ENCODE data around the gene UBALD2. TPM values are rescaled to one million over a fixed set of nuclear protein-coding genes. Genes with fewer than 3 reads are reported as not detected.
A peak's percentile ranks its signal among the peaks of the same experiment; 100 is the strongest.

UBALD2 gene
- total and polyA plus RNA-seq, 2 of the 13 experiments (the other 11 are each of a cell fraction or from before 2014, with no cell fraction given) = 3.3 to 89.7 TPM

DNA sequence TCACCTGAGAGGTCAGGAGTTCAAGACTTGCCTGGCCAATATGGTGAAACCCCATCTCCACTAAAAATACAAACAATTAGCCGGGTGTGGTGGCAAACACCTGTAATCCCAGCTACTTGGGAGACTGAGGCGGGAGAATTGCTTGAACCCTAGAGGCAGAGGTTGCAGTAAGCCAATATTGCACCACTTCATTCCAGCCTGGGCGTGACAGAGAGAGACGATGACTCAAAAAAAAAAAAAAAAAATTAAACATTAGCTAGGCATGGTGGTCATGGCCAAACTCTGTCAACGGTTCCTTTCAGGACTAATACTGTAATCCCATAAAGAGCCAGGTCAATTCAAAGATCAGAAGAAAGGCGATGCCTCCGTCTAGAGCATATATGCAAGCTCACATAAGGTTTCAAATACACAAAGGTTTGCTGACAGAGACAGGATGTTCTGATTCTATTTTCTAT lies 27.3 kb upstream of the UBALD2 start:
- H3K27me3 ChIP-seq (ENCODE audit: control insufficient read depth in 1 of 2, insufficient read depth in 2 of 2, low read length in 2 of 2) = peaks cover 8 to 36% of the 10 kb centered on the region in 2 experiments; a peak in 4 of 5 replicates
- no peaks in the 10 kb centered on the region for H3K79me2 ChIP-seq (ENCODE audit: insufficient read depth, low read length)
- no TSS peak for BruUV-seq (replicated peaks)
- peak overlapping the region; percentile 35 for H3K4me2 ChIP-seq (ENCODE audit: low read depth, low read length)
- no peak overlapping the region for H3K27ac ChIP-seq (ENCODE audit: extremely low read length, insufficient read depth, low read length)
- no peaks in the 10 kb centered on the region for H4K20me1 ChIP-seq (ENCODE audit: insufficient read depth, low read length)
- no peak overlapping the region; a peak in 1 of 6 replicates for H3K4me3 ChIP-seq (replicated peaks in 1 of 3; ENCODE audit: insufficient read depth in 1 of 3, low read depth in 2 of 3, low read length in 3 of 3)
- POLR2A ChIA-PET = interaction anchor here (0.6 to 2.7 kb wide), 9 partner anchors 9 to 458 kb away, joined by 3 to 32 read pairs (median 6); partner anchors contain the start of genes EXOC7 and UBALD2
- peak; percentile 73 for ATAC-seq
- no peak overlapping the region for H3K9ac ChIP-seq (ENCODE audit: insufficient read depth, low read depth, low read length)
- H3K9me3 ChIP-seq (ENCODE audit: low read length) = no peaks in the 10 kb centered on the region
- peak; percentile 95 for FAIRE-seq
- H3K36me3 ChIP-seq (replicated peaks in 1 of 2; ENCODE audit: control insufficient read depth in 1 of 2, insufficient read depth in 2 of 2, low read length in 2 of 2) = no peaks in the 10 kb centered on the region
- no peak overlapping the region for H2AFZ ChIP-seq (ENCODE audit: low read length)
- under 1% methylated on average over 7 of the region's 7 CpGs for WGBS (ENCODE audit: low lambda C conversion rate)
- intact Hi-C loops (cut with micrococcal nuclease; ENCODE audit: unreplicated experiment) = loop anchor here (1.0 to 2.0 kb wide), 3 partner anchors 17 to 41 kb away; no protein-coding TSS in a partner anchor
- peaks cover 41% of the 10 kb centered on the region for H3K4me1 ChIP-seq (ENCODE audit: insufficient read depth, low read length)
- in situ Hi-C loops (cut with HindIII; ENCODE audit: extremely low pct_ligation_motif_present, low pct_unique_long_range_greater_than_20kb) = no loop called here
- CTCF ChIA-PET (ENCODE audit: low intra/inter-chr PET ratio, low total read pairs) = no interaction called here
- peak; percentile 93 for DNase-seq (ENCODE audit: low spot score)
- TF ChIP-seq TMF1 (CRISPR knock-in tag; IDR thresholded peaks at IDR 0.05; ENCODE audit: low read depth) (no peak), TOPORS (CRISPR knock-in tag; IDR thresholded peaks at IDR 0.05) (no peak), GPN1 (CRISPR knock-in tag; IDR thresholded peaks at IDR 0.05; ENCODE audit: borderline replicate concordance) (no peak), ELF4 (CRISPR knock-in tag; IDR thresholded peaks at IDR 0.05; ENCODE audit: borderline replicate concordance) (no peak), HMG20B (CRISPR knock-in tag; conservative IDR thresholded peaks at IDR 0.05) (peak; percentile 72; the same call in 1 of the 2 replicates), ZSCAN9 (CRISPR knock-in tag; IDR thresholded peaks at IDR 0.05; ENCODE audit: borderline replicate concordance) (no peak), ZSCAN29 (CRISPR knock-in tag; conservative IDR thresholded peaks at IDR 0.05) (no peak), MTF2 (CRISPR knock-in tag; IDR thresholded peaks at IDR 0.05; ENCODE audit: borderline replicate concordance) (no peak), ARID2 (CRISPR knock-in tag; IDR thresholded peaks at IDR 0.05; ENCODE audit: borderline replicate concordance) (peak; percentile 86), MXD4 (CRISPR knock-in tag; IDR thresholded peaks at IDR 0.05) (peak; percentile 56; the same call in 1 of the 2 replicates), ZBTB38 (CRISPR knock-in tag; IDR thresholded peaks at IDR 0.05) (no peak), CENPT (CRISPR knock-in tag; IDR thresholded peaks at IDR 0.05; ENCODE audit: low read depth) (no peak), NFRKB (IDR thresholded peaks at IDR 0.05) (no peak), RBAK (CRISPR knock-in tag; IDR thresholded peaks at IDR 0.05) (no peak), ARID3A (IDR thresholded peaks at IDR 0.05; ENCODE audit: low read depth, low read length) (peak; percentile 92), AKAP8 (CRISPR knock-in tag; IDR thresholded peaks at IDR 0.05) (no peak), ZIK1 (CRISPR knock-in tag; IDR thresholded peaks at IDR 0.05; ENCODE audit: borderline replicate concordance, low read depth) (no peak)
- TF ChIP-seq, protein P1, sequence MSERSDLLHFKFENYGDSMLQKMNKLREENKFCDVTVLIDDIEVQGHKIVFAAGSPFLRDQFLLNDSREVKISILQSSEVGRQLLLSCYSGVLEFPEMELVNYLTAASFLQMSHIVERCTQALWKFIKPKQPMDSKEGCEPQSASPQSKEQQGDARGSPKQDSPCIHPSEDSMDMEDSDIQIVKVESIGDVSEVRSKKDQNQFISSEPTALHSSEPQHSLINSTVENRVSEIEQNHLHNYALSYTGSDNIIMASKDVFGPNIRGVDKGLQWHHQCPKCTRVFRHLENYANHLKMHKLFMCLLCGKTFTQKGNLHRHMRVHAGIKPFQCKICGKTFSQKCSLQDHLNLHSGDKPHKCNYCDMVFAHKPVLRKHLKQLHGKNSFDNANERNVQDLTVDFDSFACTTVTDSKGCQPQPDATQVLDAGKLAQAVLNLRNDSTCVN (CRISPR knock-in tag; IDR thresholded peaks at IDR 0.05; ENCODE audit: borderline replicate concordance) = no peak
- TF ChIP-seq, protein P2, sequence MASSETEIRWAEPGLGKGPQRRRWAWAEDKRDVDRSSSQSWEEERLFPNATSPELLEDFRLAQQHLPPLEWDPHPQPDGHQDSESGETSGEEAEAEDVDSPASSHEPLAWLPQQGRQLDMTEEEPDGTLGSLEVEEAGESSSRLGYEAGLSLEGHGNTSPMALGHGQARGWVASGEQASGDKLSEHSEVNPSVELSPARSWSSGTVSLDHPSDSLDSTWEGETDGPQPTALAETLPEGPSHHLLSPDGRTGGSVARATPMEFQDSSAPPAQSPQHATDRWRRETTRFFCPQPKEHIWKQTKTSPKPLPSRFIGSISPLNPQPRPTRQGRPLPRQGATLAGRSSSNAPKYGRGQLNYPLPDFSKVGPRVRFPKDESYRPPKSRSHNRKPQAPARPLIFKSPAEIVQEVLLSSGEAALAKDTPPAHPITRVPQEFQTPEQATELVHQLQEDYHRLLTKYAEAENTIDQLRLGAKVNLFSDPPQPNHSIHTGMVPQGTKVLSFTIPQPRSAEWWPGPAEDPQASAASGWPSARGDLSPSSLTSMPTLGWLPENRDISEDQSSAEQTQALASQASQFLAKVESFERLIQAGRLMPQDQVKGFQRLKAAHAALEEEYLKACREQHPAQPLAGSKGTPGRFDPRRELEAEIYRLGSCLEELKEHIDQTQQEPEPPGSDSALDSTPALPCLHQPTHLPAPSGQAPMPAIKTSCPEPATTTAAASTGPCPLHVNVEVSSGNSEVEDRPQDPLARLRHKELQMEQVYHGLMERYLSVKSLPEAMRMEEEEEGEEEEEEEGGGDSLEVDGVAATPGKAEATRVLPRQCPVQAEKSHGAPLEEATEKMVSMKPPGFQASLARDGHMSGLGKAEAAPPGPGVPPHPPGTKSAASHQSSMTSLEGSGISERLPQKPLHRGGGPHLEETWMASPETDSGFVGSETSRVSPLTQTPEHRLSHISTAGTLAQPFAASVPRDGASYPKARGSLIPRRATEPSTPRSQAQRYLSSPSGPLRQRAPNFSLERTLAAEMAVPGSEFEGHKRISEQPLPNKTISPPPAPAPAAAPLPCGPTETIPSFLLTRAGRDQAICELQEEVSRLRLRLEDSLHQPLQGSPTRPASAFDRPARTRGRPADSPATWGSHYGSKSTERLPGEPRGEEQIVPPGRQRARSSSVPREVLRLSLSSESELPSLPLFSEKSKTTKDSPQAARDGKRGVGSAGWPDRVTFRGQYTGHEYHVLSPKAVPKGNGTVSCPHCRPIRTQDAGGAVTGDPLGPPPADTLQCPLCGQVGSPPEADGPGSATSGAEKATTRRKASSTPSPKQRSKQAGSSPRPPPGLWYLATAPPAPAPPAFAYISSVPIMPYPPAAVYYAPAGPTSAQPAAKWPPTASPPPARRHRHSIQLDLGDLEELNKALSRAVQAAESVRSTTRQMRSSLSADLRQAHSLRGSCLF (CRISPR knock-in tag; IDR thresholded peaks at IDR 0.05; ENCODE audit: borderline replicate concordance) = no peak

Data from HepG2 (cell line).